ENCODE results near the gene STAT5B.
"Not testable (repeated sequence)": the region's sequence is repeated elsewhere in the genome, so short reads cannot be mapped to it uniquely, and the experiment has no call there.

The STAT5B gene

GRCh38 chr17:42276359-42276608 lies at the start of gene STAT5B:
TSS of gene STAT5B (minus strand) at chr17:42276391. CDS start at chr17:42232127, 44,264 bp downstream.
- DNase-seq (ENCODE audit: low read depth, low spot score), result no peak

- no peak for DNase-seq (ENCODE audit: low read depth, low spot score)
Observed at GRCh38 chr17:42325026-42325425, 48.8 kb upstream of the STAT5B start.

GRCh38 chr17:42323268-42323773 lies 47.1 kb upstream of the STAT5B start:
- no peak for DNase-seq (ENCODE audit: low read depth, low spot score)

- peak; percentile 87 for DNase-seq (ENCODE audit: low read depth, low spot score)
Observed at GRCh38 chr17:42322382-42323267, 46.4 kb upstream of the STAT5B start.

- no peak for DNase-seq (ENCODE audit: low read depth, low spot score)
Observed at GRCh38 chr17:42321555-42321954, 45.4 kb upstream of the STAT5B start.

GRCh38 chr17:42317967-42318366 lies 41.8 kb upstream of the STAT5B start:
- DNase-seq (ENCODE audit: low read depth, low spot score), result not testable (repeated sequence)

- DNase-seq (ENCODE audit: low read depth, low spot score), result no peak
Observed at GRCh38 chr17:42317266-42317845, 41.2 kb upstream of the STAT5B start.

GRCh38 chr17:42316755-42317154 lies 40.6 kb upstream of the STAT5B start:
- no peak for DNase-seq (ENCODE audit: low read depth, low spot score)

- no peak for DNase-seq (ENCODE audit: low read depth, low spot score)
Observed at GRCh38 chr17:42315402-42316156, 39.4 kb upstream of the STAT5B start.

GRCh38 chr17:42313773-42314566 lies 37.8 kb upstream of the STAT5B start:
- DNase-seq (ENCODE audit: low read depth, low spot score), result no peak

- no peak for DNase-seq (ENCODE audit: low read depth, low spot score)
Observed at GRCh38 chr17:42313389-42313772, 37.2 kb upstream of the STAT5B start.

GRCh38 chr17:42312285-42313130 lies 36.3 kb upstream of the STAT5B start:
- no peak for DNase-seq (ENCODE audit: low read depth, low spot score)

- no peak for DNase-seq (ENCODE audit: low read depth, low spot score)
Observed at GRCh38 chr17:42312035-42312284, 35.8 kb upstream of the STAT5B start.

- DNase-seq (ENCODE audit: low read depth, low spot score), result no peak
Observed at GRCh38 chr17:42311240-42312034, 35.2 kb upstream of the STAT5B start.

- DNase-seq (ENCODE audit: low read depth, low spot score), result no peak
Observed at GRCh38 chr17:42310787-42311215, 34.6 kb upstream of the STAT5B start.

GRCh38 chr17:42309986-42310786 lies 34.0 kb upstream of the STAT5B start:
- DNase-seq (ENCODE audit: low read depth, low spot score), result no peak

- no peak for DNase-seq (ENCODE audit: low read depth, low spot score)
Observed at GRCh38 chr17:42309142-42309541, 33.0 kb upstream of the STAT5B start.

GRCh38 chr17:42308446-42308845 lies 32.3 kb upstream of the STAT5B start:
- no peak for DNase-seq (ENCODE audit: low read depth, low spot score)

- no peak for DNase-seq (ENCODE audit: low read depth, low spot score)
Observed at GRCh38 chr17:42307362-42307927, 31.3 kb upstream of the STAT5B start.
